ENCODE results near the gene CTRL.

- TF ChIP-seq BHLHE40 (IDR thresholded peaks at IDR 0.05; ENCODE audit: borderline replicate concordance) (no peak), LEF1 (IDR thresholded peaks at IDR 0.05; ENCODE audit: borderline replicate concordance) (no peak), SP1 (IDR thresholded peaks at IDR 0.05) (no peak), SUZ12 (IDR thresholded peaks at IDR 0.05) (no peak), ARNT (IDR thresholded peaks at IDR 0.05) (no peak), FOXA1 (IDR thresholded peaks at IDR 0.05) (no peak), FOXM1 (IDR thresholded peaks at IDR 0.05; ENCODE audit: borderline replicate concordance) (no peak), L3MBTL2 (conservative IDR thresholded peaks at IDR 0.05) (no peak), ZNF384 (IDR thresholded peaks at IDR 0.05) (no peak), TARDBP (IDR thresholded peaks at IDR 0.05) (no peak), CTBP1 (IDR thresholded peaks at IDR 0.05; ENCODE audit: borderline replicate concordance) (no peak), HDGF (IDR thresholded peaks at IDR 0.05; ENCODE audit: borderline replicate concordance) (no peak), PKNOX1 (IDR thresholded peaks at IDR 0.05) (no peak), FOXK2 (IDR thresholded peaks at IDR 0.05) (no peak)
Observed at GRCh38 chr16:67967958-67968399, 36.3 kb upstream of the CTRL start.

Data from HEK293T (cell line).